NOMO-1 (cell line): Measurements from ENCODE around the gene TGFBR1.
A peak's percentile ranks its signal among the peaks of the same experiment; 100 is the strongest.

ENCODE experiments used
- DNase-seq, 2 experiments: peaks; one replicate each; lab custom pipeline; 2025; ENCODE audit not compliant: unreplicated experiment in 2 of 2; lab: John Stamatoyannopoulos, UW

Gene TGFBR1

DNA sequence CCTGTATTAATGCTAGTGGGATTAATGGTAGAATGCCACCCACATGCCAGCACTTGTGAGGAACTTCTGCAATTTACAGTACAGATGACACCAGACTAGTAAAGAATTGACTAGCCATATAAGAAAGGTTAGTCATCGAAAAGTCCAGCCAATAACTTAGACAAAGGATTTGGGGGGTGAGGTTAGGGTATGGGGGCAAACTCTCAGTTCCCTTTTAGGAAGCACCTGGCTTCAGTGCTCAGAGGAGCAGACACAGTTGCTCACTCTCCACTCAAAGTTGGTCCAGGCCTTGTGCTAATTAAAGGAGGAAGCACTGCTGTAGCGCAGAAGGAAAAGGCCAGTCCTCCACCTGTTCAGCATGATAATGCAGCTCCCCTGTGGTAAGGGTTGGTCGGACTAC is 25.2 kb downstream of the TGFBR1 start:
- peak in 1 of 2 experiments; percentile 4 for DNase-seq

DNA sequence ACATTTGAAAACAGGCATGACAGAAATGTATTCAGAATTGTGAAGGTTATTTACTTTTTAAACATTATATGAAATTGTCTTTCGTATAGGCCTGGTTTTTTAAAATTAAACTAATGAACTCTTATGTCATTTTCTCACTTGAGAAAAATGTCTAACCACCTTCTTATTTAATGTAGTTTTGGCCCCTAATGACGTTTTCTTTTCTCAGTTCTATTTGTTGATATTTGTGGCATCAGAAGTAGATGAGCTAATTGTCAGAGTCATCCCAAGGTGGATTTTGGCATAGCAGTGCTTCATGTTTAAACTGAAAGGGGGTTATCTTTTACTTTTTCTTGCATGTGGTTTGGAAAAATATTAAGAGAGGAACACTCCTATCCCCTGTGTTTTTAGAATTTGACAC is 28.2 kb downstream of the TGFBR1 start:
- no peak for DNase-seq

DNA sequence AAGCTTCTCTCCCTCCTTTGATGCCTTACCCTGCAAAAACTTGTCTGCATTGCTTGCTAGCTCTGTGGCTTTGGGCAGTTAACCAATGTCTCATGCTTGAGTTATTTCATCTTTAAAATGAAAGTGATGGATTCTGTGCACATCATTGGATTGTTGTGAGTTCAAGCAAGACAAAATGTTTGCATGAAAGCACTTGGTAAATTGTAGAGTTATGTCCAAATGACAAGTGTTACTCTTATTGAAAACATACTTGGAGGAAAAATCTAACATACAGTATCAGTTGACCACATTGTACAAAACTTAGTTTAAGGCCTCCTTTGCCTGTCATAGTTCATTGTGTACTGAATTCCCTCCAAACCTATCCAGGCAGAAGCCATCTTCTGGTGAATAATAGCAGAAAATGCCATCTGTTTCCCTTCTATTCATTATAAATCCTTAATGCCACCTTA is 30.0 kb downstream of the TGFBR1 start:
- DNase-seq = no peak

DNA sequence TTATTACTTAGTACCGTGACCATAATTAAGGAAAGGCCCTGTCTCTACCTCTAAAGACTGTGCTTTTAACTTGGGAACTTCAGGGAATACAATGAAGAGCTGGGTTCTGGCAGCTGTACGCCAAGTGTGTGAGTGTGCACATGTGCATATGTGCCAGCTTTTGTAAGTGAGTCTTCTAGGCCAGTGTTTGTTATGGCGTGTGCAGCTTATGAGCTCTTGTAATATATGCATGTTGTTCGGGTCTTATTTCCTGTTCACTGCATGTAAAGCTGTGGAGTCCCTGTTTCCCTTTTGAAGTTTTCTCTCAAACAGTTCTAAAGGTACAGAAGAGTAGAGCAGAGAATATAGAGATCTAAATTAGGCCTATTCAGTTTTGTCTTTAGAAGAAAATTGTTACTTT is 30.5 kb downstream of the TGFBR1 start:
- no peak for DNase-seq

DNA sequence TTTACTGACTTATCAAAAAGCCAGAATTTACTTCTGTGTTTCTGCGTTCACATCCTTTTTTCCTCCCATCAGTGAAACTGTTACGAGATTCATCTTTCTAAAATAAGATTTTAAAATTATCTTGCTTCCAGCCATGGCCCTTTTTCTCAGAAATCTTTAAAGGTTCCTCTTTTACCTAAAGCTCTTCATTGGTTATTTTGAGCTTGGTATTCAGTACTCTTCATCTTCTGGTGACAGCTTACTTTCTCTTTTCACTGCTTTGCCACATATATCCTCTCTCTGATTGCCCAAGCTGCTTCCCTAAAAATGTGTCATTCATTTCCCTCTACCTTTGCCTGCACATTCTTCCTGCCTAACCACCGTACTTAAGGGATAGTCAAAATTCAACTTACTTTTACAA is 32.3 kb downstream of the TGFBR1 start:
- DNase-seq = peak; percentile 63 to 97

DNA sequence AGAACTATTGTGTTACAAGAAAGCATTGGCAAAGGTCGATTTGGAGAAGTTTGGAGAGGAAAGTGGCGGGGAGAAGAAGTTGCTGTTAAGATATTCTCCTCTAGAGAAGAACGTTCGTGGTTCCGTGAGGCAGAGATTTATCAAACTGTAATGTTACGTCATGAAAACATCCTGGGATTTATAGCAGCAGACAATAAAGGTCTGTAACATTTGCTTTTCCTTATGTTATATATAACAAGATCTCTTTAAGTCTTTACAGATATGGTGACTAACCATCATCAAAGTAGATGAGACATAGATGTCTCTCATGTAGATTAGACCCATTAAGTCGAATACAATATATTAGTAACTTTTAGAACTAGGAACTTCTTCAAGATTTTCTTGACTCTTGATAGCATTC is 33.0 kb downstream of the TGFBR1 start:
- no peak for DNase-seq

DNA sequence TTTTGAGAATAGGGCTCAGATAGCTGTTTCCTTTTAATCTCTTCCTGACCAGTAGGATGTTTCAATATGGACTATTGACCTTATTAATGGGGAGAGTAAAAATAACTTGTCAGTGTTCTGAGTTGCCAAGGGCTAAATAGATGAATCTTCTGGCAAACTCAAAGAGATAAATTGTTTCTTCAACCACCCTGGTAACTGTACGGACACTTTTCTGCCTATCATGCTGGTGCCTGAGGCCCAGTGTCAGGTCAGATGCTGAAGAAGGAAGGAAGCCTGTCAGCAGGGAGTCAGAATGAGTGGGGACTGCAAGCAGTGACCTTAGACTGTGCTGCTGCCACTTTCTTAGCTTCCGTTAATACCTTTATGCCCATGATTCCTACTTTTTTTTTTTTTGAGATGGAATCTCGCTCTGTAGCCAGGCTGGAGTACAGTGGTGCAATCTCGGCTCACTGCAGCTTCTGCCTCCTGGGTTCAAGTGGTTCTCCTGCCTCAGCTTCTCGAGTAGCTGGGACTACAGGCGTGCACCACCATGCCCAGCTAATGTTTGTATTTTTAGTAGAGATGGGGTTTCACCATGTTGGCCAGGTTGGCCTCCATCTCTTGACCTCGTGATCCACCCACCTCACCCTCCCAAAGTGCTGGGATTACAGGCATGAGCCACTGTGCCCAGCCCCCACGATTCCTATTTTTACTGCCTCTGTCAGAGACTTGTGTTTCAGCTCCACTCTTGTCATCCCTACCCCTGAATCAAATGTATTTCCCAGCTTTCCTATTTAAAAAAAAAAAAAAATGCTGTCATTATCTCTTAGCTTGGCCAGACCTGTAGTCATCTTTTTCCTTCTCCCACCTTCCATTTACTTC is 33.7 kb downstream of the TGFBR1 start:
- no peak for DNase-seq

DNA sequence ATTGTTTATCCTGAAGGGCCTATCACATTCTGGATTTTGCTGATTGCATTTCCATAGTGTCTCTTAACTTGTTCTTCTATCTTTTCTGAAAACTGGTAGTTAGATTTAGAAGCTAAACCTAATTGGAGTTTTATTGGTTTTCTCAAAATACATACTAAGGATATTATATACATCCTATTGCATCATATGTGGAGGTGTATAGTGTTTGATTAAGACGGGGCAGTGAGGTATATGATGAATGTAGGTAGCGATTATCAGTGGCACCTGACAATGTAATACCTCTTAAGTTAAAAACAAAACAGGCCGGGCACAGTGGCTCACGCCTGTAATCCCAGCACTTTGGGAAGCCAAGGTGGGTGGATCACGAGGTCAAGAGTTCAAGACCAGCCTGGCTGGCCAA is 35.0 kb downstream of the TGFBR1 start:
- DNase-seq = no peak

DNA sequence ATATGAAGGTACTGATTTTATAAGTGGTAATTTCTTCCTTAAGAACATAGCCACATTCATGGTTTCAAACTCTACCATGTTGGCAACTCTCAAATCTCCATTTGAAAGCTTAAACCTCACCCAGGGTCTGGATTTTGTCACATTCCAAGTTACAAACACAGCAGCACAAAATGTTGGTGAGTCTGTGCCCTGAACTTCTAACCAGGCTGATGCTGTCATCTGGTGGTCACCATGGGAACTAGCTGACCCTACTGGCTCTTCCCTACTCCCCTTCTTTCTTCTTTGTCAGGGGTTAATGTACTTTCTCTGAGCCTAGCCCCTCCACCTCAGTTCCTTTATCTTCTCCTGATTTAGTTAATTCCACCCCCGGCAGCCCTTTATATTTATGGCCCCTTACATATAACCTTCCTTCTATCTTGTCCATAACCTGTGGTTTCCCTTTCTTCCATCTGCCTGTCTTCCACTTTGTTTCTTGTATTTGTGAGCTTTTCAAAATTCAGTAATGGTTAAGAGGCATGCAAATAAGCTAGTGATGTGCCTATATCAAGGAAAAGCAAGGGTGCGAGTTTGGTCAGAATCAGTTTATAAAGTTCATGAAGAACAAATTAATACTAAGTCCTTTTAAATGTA is 35.9 kb downstream of the TGFBR1 start:
- peak; percentile 38 to 53 for DNase-seq

DNA sequence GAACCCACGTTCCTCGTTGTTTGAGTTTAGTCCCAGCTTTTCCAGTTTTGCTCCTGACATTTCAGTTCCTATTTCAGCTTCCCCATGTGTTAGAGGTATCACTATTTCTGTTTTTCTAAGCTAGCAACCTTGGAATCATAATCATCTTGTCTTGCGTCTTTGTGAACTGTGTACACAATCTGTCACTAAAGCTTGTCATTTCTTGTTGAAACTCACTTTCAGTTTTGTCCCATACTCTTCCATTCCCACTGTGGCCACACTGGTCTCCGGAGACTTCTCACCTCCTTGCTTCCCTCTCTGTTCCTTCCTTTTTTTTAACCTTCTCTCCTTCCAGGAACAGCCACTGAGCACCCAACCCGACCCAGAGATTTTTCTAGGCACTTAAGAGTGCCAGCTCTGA is 36.9 kb downstream of the TGFBR1 start:
- no peak for DNase-seq

DNA sequence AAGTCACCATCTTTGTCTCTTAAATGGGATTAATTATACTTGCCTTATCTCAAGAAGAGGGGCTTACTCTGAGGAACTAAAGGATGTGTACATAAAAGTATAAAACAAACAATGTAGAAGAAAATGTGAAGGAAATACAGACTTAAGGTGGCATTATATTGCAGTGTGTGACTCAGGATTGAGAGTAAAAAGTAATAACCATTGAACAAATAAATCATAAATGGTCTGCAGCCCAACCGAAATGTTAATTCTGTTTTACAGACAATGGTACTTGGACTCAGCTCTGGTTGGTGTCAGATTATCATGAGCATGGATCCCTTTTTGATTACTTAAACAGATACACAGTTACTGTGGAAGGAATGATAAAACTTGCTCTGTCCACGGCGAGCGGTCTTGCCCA is 37.4 kb downstream of the TGFBR1 start:
- DNase-seq = no peak

DNA sequence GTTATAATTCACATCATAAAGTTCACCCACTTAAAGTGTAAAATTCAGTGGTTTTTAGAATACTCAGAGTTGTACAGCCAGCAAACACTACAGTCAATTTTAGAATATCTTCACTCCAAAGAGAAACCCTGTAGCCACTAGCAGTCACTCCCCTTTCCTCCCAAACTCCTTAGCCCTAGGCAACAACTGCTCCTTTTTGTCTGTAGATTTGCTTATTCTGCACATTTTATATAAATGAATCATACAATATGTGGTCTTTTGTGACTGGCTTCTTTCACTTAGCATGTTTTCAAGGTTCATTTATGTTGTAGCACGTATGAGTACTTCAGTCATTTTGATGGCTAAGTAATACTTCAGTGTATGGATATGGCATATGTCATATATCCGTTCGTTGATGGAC is 38.7 kb downstream of the TGFBR1 start:
- no peak for DNase-seq

DNA sequence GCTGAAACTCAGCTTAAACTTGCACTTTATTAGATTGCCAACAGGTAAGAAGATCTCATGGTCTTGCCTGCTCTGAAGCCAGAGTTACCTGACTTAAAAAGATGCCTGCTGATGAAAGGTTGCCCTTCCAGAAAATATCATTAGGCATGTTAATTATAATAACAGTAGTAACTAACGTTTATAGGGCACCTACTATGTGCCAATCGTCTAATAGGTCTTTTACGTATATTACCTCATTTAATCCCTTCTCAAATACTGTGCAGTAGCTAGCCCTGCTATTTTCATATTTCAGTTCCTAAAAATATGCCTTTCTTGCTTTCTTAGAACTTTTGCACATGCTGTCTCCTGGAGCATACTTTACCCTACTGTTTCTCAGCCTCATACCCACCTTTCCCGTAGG is 40.1 kb downstream of the TGFBR1 start:
- DNase-seq = no peak

DNA sequence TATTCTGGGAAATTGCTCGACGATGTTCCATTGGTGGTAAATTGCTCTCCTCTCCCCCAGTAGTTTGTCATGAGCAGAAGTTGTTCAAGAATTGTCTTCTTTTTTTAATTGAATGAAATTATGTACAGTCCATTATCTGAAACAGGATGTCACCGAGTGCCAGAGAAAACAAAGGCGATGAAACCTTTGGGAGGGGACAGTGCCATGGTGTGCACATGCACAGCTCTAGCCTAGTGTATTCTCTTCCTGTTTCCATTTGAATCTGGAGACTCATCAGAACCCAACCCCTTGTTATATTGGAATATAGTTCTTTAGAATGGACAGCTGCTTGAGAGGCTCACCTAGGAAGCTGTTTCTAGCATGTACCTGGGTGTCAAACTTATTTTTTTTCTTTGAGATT is 41.7 kb downstream of the TGFBR1 start:
- no peak for DNase-seq

DNA sequence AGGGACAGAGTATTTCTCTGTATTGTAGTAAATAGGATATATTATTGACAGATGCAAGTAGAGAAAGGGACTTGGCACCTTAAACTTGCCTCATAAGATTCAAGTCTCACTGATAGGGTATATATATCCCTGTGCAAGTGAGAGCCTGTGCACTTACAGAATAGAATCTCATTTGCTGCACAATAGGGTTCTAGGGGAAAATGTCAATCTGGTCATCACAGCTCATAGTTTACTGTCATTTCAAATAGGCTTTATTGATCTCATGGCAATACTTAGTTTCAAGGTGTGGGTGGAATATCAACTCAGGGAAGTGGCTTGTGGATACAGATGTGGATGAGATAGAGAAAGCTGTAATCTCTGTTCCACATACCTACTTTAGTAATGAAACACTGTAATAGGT is 42.3 kb downstream of the TGFBR1 start:
- no peak for DNase-seq

DNA sequence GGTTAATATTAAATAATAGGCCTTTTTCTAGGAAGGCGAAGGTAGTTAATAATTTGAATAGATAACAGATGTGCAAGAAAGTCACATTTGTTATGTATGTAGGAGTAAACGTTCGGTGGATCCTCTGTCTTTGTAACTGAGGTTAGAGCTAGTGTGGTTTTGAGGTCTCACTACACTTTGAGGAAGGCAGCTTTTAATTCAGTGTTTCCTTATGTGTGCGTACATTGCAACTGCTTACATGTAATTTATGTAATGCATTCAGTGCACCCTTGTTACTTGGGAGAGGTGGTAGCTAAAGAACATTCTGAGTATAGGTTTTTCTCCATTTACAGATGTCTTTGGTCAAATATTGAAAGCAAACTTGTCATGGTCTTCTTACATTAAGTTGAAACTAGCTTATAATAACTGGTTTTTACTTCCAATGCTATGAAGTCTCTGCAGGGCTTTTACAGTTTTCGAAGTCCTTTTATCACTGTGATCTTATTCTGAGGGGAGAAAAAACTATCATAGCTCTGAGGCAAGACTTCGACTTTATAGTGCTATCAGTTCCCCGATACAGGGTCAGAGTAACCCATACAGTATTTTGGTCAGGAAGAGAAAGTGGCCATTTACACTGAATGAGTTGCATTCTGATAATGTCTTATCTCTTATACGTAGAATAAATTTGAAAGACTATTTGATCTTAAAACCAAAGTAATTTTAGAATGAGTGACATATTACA is 45.7 kb downstream of the TGFBR1 start:
- DNase-seq = no peak

DNA sequence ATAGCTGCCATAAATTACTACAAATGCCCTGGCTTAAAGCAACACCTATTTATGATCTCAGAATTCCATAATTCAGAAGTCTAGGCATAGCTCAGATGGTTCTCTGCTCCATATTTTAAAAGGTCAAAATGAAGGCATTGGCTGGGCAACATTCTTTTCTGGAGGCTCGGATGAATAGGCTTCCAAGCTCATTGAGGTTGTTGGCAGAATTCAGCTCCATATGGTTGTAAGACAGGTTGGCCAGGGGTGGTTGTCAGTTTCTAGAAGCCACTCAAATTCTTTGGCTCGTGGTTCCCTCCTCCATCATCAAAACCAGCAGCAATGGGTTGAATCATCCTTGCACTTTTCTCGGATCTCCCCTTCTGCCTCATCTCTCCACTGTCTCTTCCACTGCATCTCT is 49.4 kb downstream of the TGFBR1 start:
- no peak for DNase-seq

DNA sequence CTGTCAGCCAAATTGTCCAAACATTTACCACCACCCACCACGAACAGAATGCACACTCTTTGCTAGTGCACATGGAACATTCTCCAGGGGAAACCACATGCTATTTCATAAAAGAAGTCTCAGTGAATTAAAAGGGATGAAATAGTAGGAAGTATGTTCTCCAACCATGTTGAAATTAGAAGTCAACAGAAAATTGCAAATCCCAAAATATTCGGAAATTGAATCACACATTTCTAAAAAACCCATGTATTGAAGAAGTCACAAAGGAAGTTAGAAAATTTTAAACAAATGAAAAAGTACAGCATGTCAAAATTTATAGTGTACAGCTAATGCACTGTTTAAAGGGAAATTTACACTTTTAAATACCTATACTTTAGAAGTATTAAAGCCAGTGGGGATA is 50.8 kb downstream of the TGFBR1 start:
- DNase-seq = no peak

DNA sequence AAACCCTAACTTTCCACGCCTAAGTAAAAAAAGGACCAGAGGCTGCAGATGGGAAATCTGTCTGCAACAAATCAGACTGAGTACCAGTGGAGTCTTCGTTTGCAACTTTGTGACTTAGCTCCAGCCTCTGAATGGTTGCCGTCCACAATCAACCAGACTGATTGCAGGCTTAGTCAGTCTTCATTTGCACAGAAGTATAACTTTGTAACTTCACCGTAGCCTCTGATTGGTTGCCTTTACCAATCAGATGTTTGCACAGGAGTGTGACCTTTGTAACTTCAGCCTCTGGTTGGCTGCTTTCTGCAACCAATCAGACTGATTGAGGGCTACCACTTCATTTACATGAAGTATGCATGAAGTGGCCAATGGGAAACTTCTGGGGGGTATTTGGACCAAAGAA is 53.7 kb downstream of the TGFBR1 start:
- no peak for DNase-seq

DNA sequence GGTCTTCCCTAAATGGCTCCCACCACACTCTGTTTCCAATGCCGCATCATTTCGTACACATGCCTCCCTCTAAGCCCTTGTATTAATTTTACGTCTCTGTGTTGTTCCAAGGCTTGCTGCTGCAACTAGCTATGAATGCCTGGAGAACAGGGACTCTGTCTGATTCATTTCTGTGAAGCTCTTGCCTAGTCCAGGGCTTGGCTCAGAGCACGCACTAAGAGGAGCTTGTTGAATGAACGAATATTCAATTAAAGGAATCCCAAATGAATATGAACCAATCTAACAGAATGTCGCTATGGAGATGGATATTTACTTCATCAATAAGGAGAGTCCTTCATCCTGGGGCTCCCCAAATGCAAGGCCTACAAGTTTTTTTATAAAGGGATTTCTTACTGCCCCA is 55.3 kb downstream of the TGFBR1 start:
- no peak for DNase-seq

DNA sequence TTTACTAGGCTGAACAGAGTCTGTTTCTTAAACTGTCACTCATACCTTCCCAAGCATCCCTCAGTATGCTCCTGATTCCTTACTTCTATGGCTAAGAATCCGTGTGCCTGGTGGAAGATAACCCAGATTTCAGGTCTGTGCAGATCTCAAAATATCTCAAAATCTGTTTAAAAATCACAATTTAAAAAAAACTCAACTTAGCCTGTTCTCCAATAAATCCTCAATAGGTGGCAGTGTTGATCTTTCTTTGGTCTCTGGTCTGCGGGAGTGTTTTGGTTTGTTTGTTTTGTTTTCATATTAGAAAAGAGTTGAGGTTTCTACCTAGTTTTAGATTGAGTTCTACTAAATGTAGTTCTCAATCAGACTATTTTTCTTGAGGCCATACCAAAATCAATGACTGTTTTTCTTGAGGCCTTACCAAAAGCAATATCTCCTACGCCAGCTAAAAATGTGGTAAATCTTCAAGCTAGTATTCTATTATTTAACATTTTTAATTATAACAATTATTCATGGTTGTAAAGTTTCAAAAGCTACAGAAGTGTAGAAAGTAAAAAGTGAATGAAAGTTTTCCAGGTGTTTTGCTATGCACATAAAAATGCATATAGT is 57.9 kb downstream of the TGFBR1 start:
- DNase-seq = peak; percentile 13 to 37
